Stomach (tissue), 9 donors: ENCODE measurements around the gene RHBDL1. TPM values are rescaled to one million over a fixed set of nuclear protein-coding genes. Genes with fewer than 3 reads are reported as not detected.
A peak's percentile ranks its signal among the peaks of the same experiment; 100 is the strongest.

Experiments
- DNase-seq, 2 donors: peaks; one replicate each; pipeline versions ENCODE4 v3.0.0 to v3.0.0-alpha.2; 2013 to 2019
- H3K27ac ChIP-seq, 5 donors: fragments of 200-600 bp in 4 of 5; sonication (generic) in 4 of 5; one replicate each; pipeline ENCODE4 v1.5.1; 2013 to 2019; ENCODE audit warnings: mild to moderate bottlenecking in 1 of 5, moderate library complexity in 1 of 5
- H3K27me3 ChIP-seq, 3 donors: fragments of 200-600 bp; sonication (generic); one replicate each; pipeline ENCODE4 v1.5.1; 2017 to 2019; ENCODE audit warnings: mixed run types in 1 of 3
- H3K36me3 ChIP-seq, 4 donors: fragments of 200-600 bp; sonication (generic); 1 replicate in 3 of 4; 2 replicates in 1 of 4; pipeline ENCODE4 v1.5.1; 2016 to 2019
- H3K4me1 ChIP-seq, 4 donors: fragments of 200-600 bp; sonication (generic); one replicate each; pipeline ENCODE4 v1.5.1; 2016 to 2019
- H3K4me3 ChIP-seq, 4 donors: fragments of 200-600 bp; sonication (generic) in 3 of 4; one replicate each; pipeline ENCODE4 v1.5.1; 2016 to 2019; ENCODE audit warnings: mild to moderate bottlenecking in 1 of 4
- H3K9me3 ChIP-seq, 4 donors: fragments of 200-600 bp; sonication (generic); one replicate each; pipeline ENCODE4 v1.5.1; 2016 to 2019
- CTCF ChIP-seq, 7 experiments: fragments of 450-650 bp in 4 of 7; fragments of 200-600 bp in 3 of 7; sonication (generic) in 3 of 7; IDR thresholded peaks; one replicate each; pipeline ENCODE4 v1.5.1; 2016 to 2019; ENCODE audit warnings: antibody characterized with exemption in 7 of 7, control low read depth in 2 of 7, mild to moderate bottlenecking in 1 of 7
- EP300 ChIP-seq: sonication (generic); formaldehyde crosslinking; IDR thresholded peaks from one replicate; pipeline ENCODE4 v1.6.1; 2017; ENCODE audit warnings: antibody characterized with exemption
- POLR2A ChIP-seq, 4 donors: fragments of 450-650 bp; IDR thresholded peaks; one replicate each; pipeline ENCODE4 v1.6.1; 2016; ENCODE audit warnings: antibody characterized with exemption in 4 of 4, control low read depth in 2 of 4, mild to moderate bottlenecking in 1 of 4, moderate library complexity in 1 of 4
- POLR2AphosphoS5 ChIP-seq, 3 donors: sonication (generic); formaldehyde crosslinking; IDR thresholded peaks; one replicate each; pipeline ENCODE4 v1.6.1; 2016; ENCODE audit warnings: antibody characterized with exemption in 3 of 3
- WGBS, 5 donors: extraction: QIAGEN DNeasy Blood & Tissue Kit in 3 of 5; methylation state at CpG; one replicate each; pipeline versions ENCODE4 v1.1.5 to v1.1.7; 2013 to 2018; 5-methylcytosine and 5-hydroxymethylcytosine counted together
- intact Hi-C: fragments of 100-400 bp; cut with DNase I; formaldehyde crosslinking; loops from one replicate; pipeline ENCODE4 v1.15.1; 2023; ENCODE audit warnings: low total_unique reads
- polyA plus RNA-seq, 3 donors: library from polyadenylated mRNA; stranded (reverse); fragments of 200-250 nt; gene quantifications; one replicate each; pipeline ENCODE4 v1.2.3, GENCODE V29; 2013
- total RNA-seq, 5 donors: library from RNA; depleted of rRNA; stranded (reverse); fragments of >200 nt; gene quantifications; one replicate each; pipeline versions ENCODE4 v1.1.0 to v1.2.3, GENCODE V29; 2014 to 2016
- donor health status: healthy with polysubstance abuse.
- donor health status: Bipolar disorder and iron deficiency.
- donor health status: healthy.

Gene RHBDL1
- total and polyA plus RNA-seq, 8 donors = 1.3 to 48.7 (median 3.3) TPM; not detected in 3

- Histone ChIP-seq H3K27me3 (no peaks in the 10 kb centered on the region), H3K36me3 (peaks cover 0 to 18% (median 14%) of the 10 kb centered on the region in 4 donors), H3K9me3 (no peaks in the 10 kb centered on the region), H3K4me1 (peaks cover 54 to 78% (median 74%) of the 10 kb centered on the region in 4 donors), H3K4me3 (peak overlapping the region; percentile 73 to 99 (median 90)), H3K27ac (peak overlapping the region; percentile 88 to 95 (median 90))
- 18 to 47% (median 24%) methylated on average over 22 to 24 of the region's 24 CpGs for WGBS, 5 donors
- peak; percentile 76 to 83 for DNase-seq
- TF ChIP-seq POLR2AphosphoS5 (IDR thresholded peaks at IDR 0.05) (peak in 2 of 3 donors; percentile 4 to 21), CTCF (IDR thresholded peaks at IDR 0.05) (peak in 4 of 7 experiments; percentile 22 to 46 (median 32)), POLR2A (IDR thresholded peaks at IDR 0.05) (no peak)
- intact Hi-C loops = no loop called here
Observed at GRCh38 chr16:648071-648780, 27.2 kb upstream of the RHBDL1 start.

- peaks cover 52 to 71% (median 67%) of the 10 kb centered on the region in 4 donors for H3K4me1 ChIP-seq
- DNase-seq = peak; percentile 94 to 98
- no peaks in the 10 kb centered on the region for H3K9me3 ChIP-seq
- 1 to 5% (median 1%) methylated on average over 19 to 91 of the region's 91 CpGs for WGBS, 5 donors
- H3K27me3 ChIP-seq = no peaks in the 10 kb centered on the region
- H3K4me3 ChIP-seq = peak within 1 kb of the TSS; percentile 73 to 99 (median 90)
- peak within 1 kb of the TSS; percentile 88 to 95 (median 90) for H3K27ac ChIP-seq
- TF ChIP-seq POLR2A (IDR thresholded peaks at IDR 0.05) (no peak), POLR2AphosphoS5 (IDR thresholded peaks at IDR 0.05) (peak in 2 of 3 donors; percentile 73 to 93)
- intact Hi-C loops = no loop called here
- peaks cover 0 to 26% (median 22%) of the 10 kb centered on the region in 4 donors for H3K36me3 ChIP-seq
Observed at GRCh38 chr16:648781-649589, 26.5 kb upstream of the RHBDL1 start, which contains the start of gene WDR90. TSS of gene WDR90 (plus strand) at chr16:649365. CDS start at chr16:649417, 52 bp downstream.

GRCh38 chr16:649631-650030, 25.8 kb upstream of the RHBDL1 start:
- no peak for DNase-seq
- Histone ChIP-seq H3K27me3 (no peaks in the 10 kb centered on the region), H3K27ac (peak overlapping the region; percentile 88 to 95 (median 90)), H3K4me1 (peaks cover 52 to 64% (median 62%) of the 10 kb centered on the region in 4 donors), H3K9me3 (no peaks in the 10 kb centered on the region), H3K4me3 (peak overlapping the region; percentile 73 to 99 (median 90)), H3K36me3 (peaks cover 0 to 29% (median 24%) of the 10 kb centered on the region in 4 donors)
- intact Hi-C loops = loop anchor here (10.0 kb wide), 1 partner anchor 75 kb away; no protein-coding TSS in a partner anchor
- 1 to 5% (median 2%) methylated on average over 4 to 44 of the region's 44 CpGs; no CpG with 5 or more reads in 1 of the 5 donors for WGBS, 5 donors
- TF ChIP-seq POLR2A (IDR thresholded peaks at IDR 0.05) (no peak), POLR2AphosphoS5 (IDR thresholded peaks at IDR 0.05) (no peak), CTCF (IDR thresholded peaks at IDR 0.05) (no peak), EP300 (no peak)

GRCh38 chr16:651844-652243, 23.6 kb upstream of the RHBDL1 start:
- no peak for DNase-seq
- peaks cover 34 to 43% (median 41%) of the 10 kb centered on the region in 4 donors for H3K4me1 ChIP-seq
- WGBS, 5 donors = 90 to 99% (median 92%) methylated on average over 10 to 22 of the region's 22 CpGs
- peaks cover 7 to 51% (median 43%) of the 10 kb centered on the region in 4 donors for H3K36me3 ChIP-seq
- no peak overlapping the region for H3K27ac ChIP-seq
- TF ChIP-seq EP300 (no peak), POLR2A (IDR thresholded peaks at IDR 0.05) (no peak), CTCF (IDR thresholded peaks at IDR 0.05) (no peak), POLR2AphosphoS5 (IDR thresholded peaks at IDR 0.05) (no peak)
- intact Hi-C loops = loop anchor here (10.0 kb wide), 1 partner anchor 77 kb away; no protein-coding TSS in a partner anchor
- H3K27me3 ChIP-seq = no peaks in the 10 kb centered on the region
- no peak overlapping the region for H3K4me3 ChIP-seq
- no peaks in the 10 kb centered on the region for H3K9me3 ChIP-seq
